Measurements from ENCODE around the gene SNED1.

The SNED1 gene

GRCh38 chr2:241110607-241111439 lies 112.4 kb downstream of the SNED1 start:
- DNase-seq, result no peak

GRCh38 chr2:241111440-241111805 lies 113.0 kb downstream of the SNED1 start:
- DNase-seq, result no peak

- DNase-seq, result no peak
Measured at GRCh38 chr2:241112046-241112445, 113.6 kb downstream of the SNED1 start.

- DNase-seq, result no peak
Measured at GRCh38 chr2:241112592-241112991, 114.2 kb downstream of the SNED1 start.

- DNase-seq, result no peak
Measured at GRCh38 chr2:241114836-241115235, 116.4 kb downstream of the SNED1 start.

- DNase-seq, result no peak
Measured at GRCh38 chr2:241115361-241115760, 116.9 kb downstream of the SNED1 start.

GRCh38 chr2:241116606-241117560 lies 118.5 kb downstream of the SNED1 start:
- DNase-seq, result no peak

GRCh38 chr2:241118737-241119505 lies 120.5 kb downstream of the SNED1 start:
- no peak for DNase-seq

- no peak for DNase-seq
Measured at GRCh38 chr2:241120440-241120839, 122.0 kb downstream of the SNED1 start.

- no peak for DNase-seq
Measured at GRCh38 chr2:241121008-241121407, 122.6 kb downstream of the SNED1 start.

- DNase-seq, result no peak
Measured at GRCh38 chr2:241122376-241123002, 124.1 kb downstream of the SNED1 start.

GRCh38 chr2:241123816-241124536 lies 125.6 kb downstream of the SNED1 start:
- peak; percentile 32 for DNase-seq

- DNase-seq, result no peak
Measured at GRCh38 chr2:241125626-241126025, 127.2 kb downstream of the SNED1 start.

- no peak for DNase-seq
Measured at GRCh38 chr2:241126201-241126611, 127.8 kb downstream of the SNED1 start.

GRCh38 chr2:241126771-241127202 lies 128.4 kb downstream of the SNED1 start:
- DNase-seq, result no peak

- no peak for DNase-seq
Measured at GRCh38 chr2:241128266-241128665, 129.8 kb downstream of the SNED1 start.

- peak; percentile 5 for DNase-seq
Measured at GRCh38 chr2:241129086-241129871, 130.9 kb downstream of the SNED1 start.

- DNase-seq, result no peak
Measured at GRCh38 chr2:241130316-241130715, 131.9 kb downstream of the SNED1 start.

- no peak for DNase-seq
Measured at GRCh38 chr2:241131531-241131930, 133.1 kb downstream of the SNED1 start.

- peak; percentile 50 for DNase-seq
Measured at GRCh38 chr2:241132538-241133435, 134.4 kb downstream of the SNED1 start.
